HepG2 (cell line): ENCODE data around the gene GLRB. TPM values are rescaled to one million over a fixed set of nuclear protein-coding genes. Genes with fewer than 3 reads are reported as not detected.

Source experiments
- ATAD3A ChIP-seq: sonication (generic); formaldehyde crosslinking; IDR thresholded peaks from 2 replicates; pipeline ENCODE4 v1.4.0; 2020; ENCODE audit warnings: missing genetic modification reagents
- EEA1 ChIP-seq: sonication (generic); formaldehyde crosslinking; IDR thresholded peaks from 2 replicates; pipeline ENCODE4 v1.5.1; 2020; ENCODE audit warnings: mild to moderate bottlenecking, missing genetic modification reagents, borderline replicate concordance
- HIVEP1 ChIP-seq: sonication (generic); formaldehyde crosslinking; IDR thresholded peaks from 2 replicates; pipeline ENCODE4 v1.4.0; 2020; ENCODE audit warnings: mild to moderate bottlenecking, missing genetic modification reagents
- KDM2A ChIP-seq: sonication (generic); formaldehyde crosslinking; IDR thresholded peaks from 2 replicates; pipeline ENCODE4 v1.4.0; 2020; ENCODE audit warnings: low read depth, missing genetic modification reagents, borderline replicate concordance
- LCORL ChIP-seq, 2 experiments: fragments of 450-650 bp in 1 of 2; sonication (generic) in 1 of 2; formaldehyde crosslinking in 1 of 2; IDR thresholded peaks; 2 replicates each; pipeline versions ENCODE4 v1.5.0 to v1.6.1; 2017 to 2020; ENCODE audit warnings: antibody characterized with exemption in 1 of 2, missing genetic modification reagents in 1 of 2
- MIER2 ChIP-seq: IDR thresholded peaks from 2 replicates; pipeline ENCODE4 v1.6.1; 2016; ENCODE audit warnings: missing biosample characterization, missing genetic modification reagents
- NFRKB ChIP-seq: fragments of 450-650 bp; IDR thresholded peaks from 2 replicates; pipeline ENCODE4 v1.6.1; 2017
- PCBP1 ChIP-seq: fragments of 200-400 bp; formaldehyde crosslinking; IDR thresholded peaks from 2 replicates; pipeline ENCODE4 v1.6.1; 2017; ENCODE audit warnings: mild to moderate bottlenecking, low read depth, low read length, borderline replicate concordance
- RBM39 ChIP-seq: fragments of 200-400 bp; formaldehyde crosslinking; IDR thresholded peaks from one replicate; pipeline ENCODE4 v1.6.1; 2018; ENCODE audit warnings: antibody characterized with exemption, mild to moderate bottlenecking, low read depth, low read length; ENCODE audit not compliant: poor library complexity, severe bottlenecking
- TBX2 ChIP-seq: sonication (generic); formaldehyde crosslinking; IDR thresholded peaks from 2 replicates; pipeline ENCODE4 v1.5.0; 2020; ENCODE audit warnings: missing genetic modification reagents, mild to moderate bottlenecking, borderline replicate concordance
- TEAD3 ChIP-seq: optimal IDR thresholded peaks from 2 replicates; pipeline ENCODE3; 2016; ENCODE audit warnings: borderline replicate concordance
- ZBTB2 ChIP-seq: sonication (generic); formaldehyde crosslinking; IDR thresholded peaks from 2 replicates; pipeline ENCODE4 v1.8.0; 2022; ENCODE audit warnings: low read depth, missing genetic modification reagents
- ZMYM4 ChIP-seq: sonication (generic); formaldehyde crosslinking; IDR thresholded peaks from 2 replicates; pipeline ENCODE4 v1.8.1; 2023; ENCODE audit warnings: mild to moderate bottlenecking, missing genetic modification reagents
- ZNF10 ChIP-seq: sonication (generic); formaldehyde crosslinking; IDR thresholded peaks from 2 replicates; pipeline ENCODE4 v1.4.0; 2020; ENCODE audit warnings: mild to moderate bottlenecking, low read depth, missing genetic modification reagents, borderline replicate concordance
- ZNF30 ChIP-seq: sonication (generic); formaldehyde crosslinking; IDR thresholded peaks from 2 replicates; pipeline ENCODE4 v1.5.0; 2020; ENCODE audit warnings: mild to moderate bottlenecking, missing genetic modification reagents
- ZNF605 ChIP-seq: sonication (generic); formaldehyde crosslinking; IDR thresholded peaks from 2 replicates; pipeline ENCODE4 v1.8.0; 2022; ENCODE audit warnings: mild to moderate bottlenecking, missing genetic modification reagents
- ZNF660 ChIP-seq: sonication (generic); formaldehyde crosslinking; IDR thresholded peaks from 2 replicates; pipeline ENCODE4 v1.5.1; 2020; ENCODE audit warnings: mild to moderate bottlenecking, low read depth, missing genetic modification reagents, borderline replicate concordance
- ZNF737 ChIP-seq: sonication (generic); formaldehyde crosslinking; IDR thresholded peaks from 2 replicates; pipeline ENCODE4 v1.5.0; 2020; ENCODE audit warnings: missing genetic modification reagents, mild to moderate bottlenecking, borderline replicate concordance
- ZNF747 ChIP-seq: sonication (generic); formaldehyde crosslinking; IDR thresholded peaks from 2 replicates; pipeline ENCODE4 v1.8.1; 2023; ENCODE audit warnings: missing genetic modification reagents, mild to moderate bottlenecking, borderline replicate concordance
- ZNF800 ChIP-seq: sonication (generic); formaldehyde crosslinking; IDR thresholded peaks from 2 replicates; pipeline ENCODE4 v1.4.0; 2020; ENCODE audit warnings: missing genetic modification reagents
- polyA plus RNA-seq, 8 experiments: library from polyadenylated mRNA; depleted of rRNA in 3 of 8; stranded (reverse) in 7 of 8; unstranded in 1 of 8; fragments of >200 nt; fragmentation: Illumina TruSeq in 4 of 8; extraction: Trizol in 4 of 8; gene quantifications; 2 replicates each; pipeline versions ENCODE4 v1.2.1 to v1.2.3, GENCODE V29; 2011 to 2016; ENCODE audit warnings: low read depth in 4 of 8, missing spikeins in 1 of 8, mixed read lengths in 1 of 8; ENCODE audit not compliant: insufficient read depth in 1 of 8
- total RNA-seq, 5 experiments: library from RNA; depleted of rRNA; stranded (reverse); fragments of >200 nt; fragmentation: Illumina TruSeq; extraction: Trizol; gene quantifications; 2 replicates each; pipeline ENCODE4 v1.2.3, GENCODE V29; 2016; ENCODE audit warnings: low read depth in 1 of 5
- TF ChIP-seq, protein P1 (sequence below): sonication (generic); formaldehyde crosslinking; IDR thresholded peaks from 2 replicates; pipeline ENCODE4 v1.5.1; 2020; ENCODE audit warnings: mild to moderate bottlenecking, missing genetic modification reagents, borderline replicate concordance
- TF ChIP-seq, protein P2 (sequence below): sonication (generic); formaldehyde crosslinking; IDR thresholded peaks from 2 replicates; pipeline ENCODE4 v1.5.1; 2020; ENCODE audit warnings: mild to moderate bottlenecking, missing genetic modification reagents

The GLRB gene
- total and polyA plus RNA-seq, 2 of the 13 experiments (the other 11 are each of a cell fraction or from before 2014, with no cell fraction given), result 0.17 to 0.24 TPM

DNA sequence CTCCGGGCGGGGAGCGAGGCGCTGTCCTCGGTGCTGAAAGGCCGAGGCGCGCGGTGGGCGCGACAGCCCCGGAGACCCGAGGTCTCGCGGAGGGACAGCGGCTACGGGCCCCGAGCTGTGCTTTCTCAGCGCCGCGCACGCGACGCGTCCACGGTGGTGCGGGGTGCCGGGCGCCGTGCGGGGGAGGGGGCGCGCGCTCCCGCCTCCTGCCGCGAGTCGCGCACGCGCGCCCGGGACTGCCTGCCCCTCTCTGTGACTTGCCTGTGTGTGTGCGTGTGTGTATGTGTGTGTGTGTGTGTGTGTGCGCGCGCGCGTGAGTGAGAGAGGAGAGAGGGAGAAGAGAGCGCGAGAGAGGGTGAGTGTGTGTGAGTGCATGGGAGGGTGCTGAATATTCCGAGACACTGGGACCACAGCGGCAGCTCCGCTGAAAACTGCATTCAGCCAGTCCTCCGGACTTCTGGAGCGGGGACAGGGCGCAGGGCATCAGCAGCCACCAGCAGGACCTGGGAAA is 144.5 kb downstream of the GLRB start, which contains the start of gene GRIA2 (continued):
- TF ChIP-seq ZNF747 (CRISPR knock-in tag) (no peak), KDM2A (peak; percentile 89), ZNF800 (CRISPR knock-in tag) (peak; percentile 54; the same call in 1 of the 2 replicates), ZBTB2 (CRISPR knock-in tag) (no peak), PCBP1 (no peak), TBX2 (CRISPR knock-in tag) (peak; percentile 18; the same call in 1 of the 2 replicates), ATAD3A (CRISPR knock-in tag) (peak; percentile 49; the same call in 1 of the 2 replicates), LCORL (IDR thresholded peaks at IDR 0.05) (no peak), LCORL (CRISPR knock-in tag; IDR thresholded peaks at IDR 0.05) (no peak), ZNF30 (CRISPR knock-in tag) (no peak), ZNF660 (CRISPR knock-in tag) (no peak), ZNF10 (CRISPR knock-in tag) (no peak), RBM39 (no peak), TEAD3 (peak; percentile 26), HIVEP1 (CRISPR knock-in tag) (no peak), ZMYM4 (CRISPR knock-in tag) (0 out of 2 replicates have a peak, but pooled peaks have one; percentile 35), NFRKB (no peak), MIER2 (CRISPR knock-in tag) (peak; percentile 98), ZNF737 (CRISPR knock-in tag) (no peak), EEA1 (CRISPR knock-in tag) (no peak; the same call in 1 of the 2 replicates), ZNF605 (CRISPR knock-in tag) (peak; percentile 61; the same call in 1 of the 2 replicates)
- TF ChIP-seq, protein P1, sequence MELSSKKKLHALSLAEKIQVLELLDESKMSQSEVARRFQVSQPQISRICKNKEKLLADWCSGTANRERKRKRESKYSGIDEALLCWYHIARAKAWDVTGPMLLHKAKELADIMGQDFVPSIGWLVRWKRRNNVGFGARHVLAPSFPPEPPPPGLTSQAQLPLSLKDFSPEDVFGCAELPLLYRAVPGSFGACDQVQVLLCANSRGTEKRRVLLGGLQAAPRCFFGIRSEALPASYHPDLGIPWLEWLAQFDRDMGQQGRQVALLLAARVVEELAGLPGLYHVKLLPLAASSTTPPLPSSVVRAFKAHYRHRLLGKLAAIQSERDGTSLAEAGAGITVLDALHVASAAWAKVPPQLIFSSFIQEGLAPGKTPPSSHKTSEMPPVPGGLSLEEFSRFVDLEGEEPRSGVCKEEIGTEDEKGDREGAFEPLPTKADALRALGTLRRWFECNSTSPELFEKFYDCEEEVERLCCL (CRISPR knock-in tag), result no peak; the same call in 1 of the 2 replicates
- TF ChIP-seq, protein P2, sequence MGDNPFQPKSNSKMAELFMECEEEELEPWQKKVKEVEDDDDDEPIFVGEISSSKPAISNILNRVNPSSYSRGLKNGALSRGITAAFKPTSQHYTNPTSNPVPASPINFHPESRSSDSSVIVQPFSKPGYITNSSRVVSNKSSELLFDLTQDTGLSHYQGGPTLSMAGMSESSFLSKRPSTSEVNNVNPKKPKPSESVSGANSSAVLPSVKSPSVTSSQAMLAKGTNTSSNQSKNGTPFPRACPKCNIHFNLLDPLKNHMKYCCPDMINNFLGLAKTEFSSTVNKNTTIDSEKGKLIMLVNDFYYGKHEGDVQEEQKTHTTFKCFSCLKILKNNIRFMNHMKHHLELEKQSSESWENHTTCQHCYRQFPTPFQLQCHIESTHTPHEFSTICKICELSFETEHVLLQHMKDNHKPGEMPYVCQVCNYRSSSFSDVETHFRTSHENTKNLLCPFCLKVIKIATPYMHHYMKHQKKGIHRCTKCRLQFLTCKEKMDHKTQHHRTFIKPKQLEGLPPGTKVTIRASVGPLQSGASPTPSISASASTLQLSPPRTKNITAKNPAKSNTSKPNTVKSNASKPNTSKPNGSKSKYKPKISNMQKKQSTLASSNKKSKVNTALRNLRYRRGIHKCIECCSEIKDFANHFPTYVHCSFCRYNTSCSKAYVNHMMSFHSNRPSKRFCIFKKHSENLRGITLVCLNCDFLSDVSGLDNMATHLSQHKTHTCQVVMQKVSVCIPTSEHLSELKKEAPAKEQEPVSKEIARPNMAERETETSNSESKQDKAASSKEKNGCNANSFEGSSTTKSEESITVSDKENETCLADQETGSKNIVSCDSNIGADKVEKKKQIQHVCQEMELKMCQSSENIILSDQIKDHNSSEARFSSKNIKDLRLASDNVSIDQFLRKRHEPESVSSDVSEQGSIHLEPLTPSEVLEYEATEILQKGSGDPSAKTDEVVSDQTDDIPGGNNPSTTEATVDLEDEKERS (CRISPR knock-in tag), result no peak
